Measurements from ENCODE around the gene TIMM8B. TPM values are rescaled to one million over a fixed set of nuclear protein-coding genes. Genes with fewer than 3 reads are reported as not detected.
"Not testable (repeated sequence)": the region's sequence is repeated elsewhere in the genome, so short reads cannot be mapped to it uniquely, and the experiment has no call there.

Gene TIMM8B
- total and polyA plus RNA-seq, 2 of the 4 experiments (the other 2 are of a cell fraction), result 35.5 to 103 TPM

DNA sequence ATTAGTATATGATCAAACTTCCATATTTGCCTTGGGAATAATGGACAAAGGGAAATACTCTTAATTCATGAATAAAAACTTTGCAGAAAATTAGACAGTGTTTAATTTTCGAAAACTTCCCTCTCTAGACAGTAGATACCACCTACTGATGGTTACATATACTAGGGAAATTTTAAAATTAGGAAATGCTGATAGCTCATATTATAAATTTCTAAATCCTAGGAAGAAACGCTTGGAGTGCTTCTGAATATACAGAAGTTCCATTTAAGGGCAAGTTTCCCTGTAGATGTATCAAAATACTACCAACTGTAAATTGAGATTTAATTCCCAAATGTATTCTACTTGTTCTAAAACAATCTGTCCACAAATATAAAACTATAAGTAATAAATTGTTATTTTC, 8.7 kb upstream of the TIMM8B start:
- H3K14ac ChIP-seq (replicated peaks; ENCODE audit: low read depth, low read length); in situ Hi-C loops (cut with MboI; ENCODE audit: low sequenced_read_pairs); POLR2A ChIA-PET (ENCODE audit: unreplicated experiment); H3K4me2 ChIP-seq (ENCODE audit: low read depth, low read length); H3K27ac ChIP-seq (ENCODE audit: insufficient read depth, low read length); CTCF ChIA-PET; H3K9me3 ChIP-seq (ENCODE audit: control insufficient read depth, insufficient read depth, low read length); H3K56ac ChIP-seq (ENCODE audit: extremely low read depth, insufficient read depth, low read length); H3K9ac ChIP-seq (ENCODE audit: low read depth, low read length); BruUV-seq (replicated peaks); DNase-seq; H2BK15ac ChIP-seq (ENCODE audit: low read depth, low read length); H4K20me1 ChIP-seq (ENCODE audit: insufficient read depth, low read length); H2BK5ac ChIP-seq (ENCODE audit: low read depth, low read length, poor library complexity, severe bottlenecking); H4K91ac ChIP-seq (ENCODE audit: insufficient read depth, low read depth, low read length); H2AK9ac ChIP-seq (replicated peaks; ENCODE audit: low read depth, low read length, poor library complexity); H3K27me3 ChIP-seq (ENCODE audit: control insufficient read depth, insufficient read depth, low read length); intact Hi-C loops (cut with micrococcal nuclease); H2BK20ac ChIP-seq (ENCODE audit: low read depth, low read length); H3K4ac ChIP-seq (ENCODE audit: low read depth, low read length); H4K8ac ChIP-seq (ENCODE audit: low read depth in 2 of 2, low read length in 2 of 2); H4K5ac ChIP-seq (ENCODE audit: low read depth, low read length); H3K23ac ChIP-seq (ENCODE audit: low read depth, low read length); H2AFZ ChIP-seq (replicated peaks; ENCODE audit: low read length, poor library complexity); H3K18ac ChIP-seq (ENCODE audit: low read depth, low read length); H2BK120ac ChIP-seq (ENCODE audit: low read depth, low read length); dilution Hi-C loops (cut with HindIII; ENCODE audit: low sequenced_read_pairs, unreplicated experiment); H3K4me3 ChIP-seq (ENCODE audit: insufficient read depth, low read depth, low read length); ATAC-seq (ENCODE audit: low read depth); H2AK5ac ChIP-seq (ENCODE audit: low read depth, low read length): not testable (repeated sequence)
- Histone ChIP-seq H3K4me1 (ENCODE audit: control insufficient read depth, insufficient read depth, low read length) (peaks cover 14% of the 10 kb centered on the region), H3K79me1 (ENCODE audit: low read depth in 1 of 2, low read length in 2 of 2) (peaks cover 24 to 33% of the 10 kb centered on the region in 2 experiments; a peak in 3 of 4 replicates), H3K36me3 (ENCODE audit: control insufficient read depth, insufficient read depth, low read length) (peaks cover 23% of the 10 kb centered on the region), H3K9me1 (ENCODE audit: insufficient read depth, low read length) (peaks cover 15% of the 10 kb centered on the region; the same call in 1 of the 2 replicates)
- no CpG with 5 or more reads among the region's 2 CpGs for WGBS, 2 experiments (ENCODE audit: extremely low coverage in 2 of 2, insufficient read length in 1 of 2)

Data from IMR-90 (cell line).